ENCODE measurements around the gene VPS13A. TPM values are rescaled to one million over a fixed set of nuclear protein-coding genes. Genes with fewer than 3 reads are reported as not detected.

Gene VPS13A
- total RNA-seq, 1 donor from 2014 or later = 66.8 TPM

DNA sequence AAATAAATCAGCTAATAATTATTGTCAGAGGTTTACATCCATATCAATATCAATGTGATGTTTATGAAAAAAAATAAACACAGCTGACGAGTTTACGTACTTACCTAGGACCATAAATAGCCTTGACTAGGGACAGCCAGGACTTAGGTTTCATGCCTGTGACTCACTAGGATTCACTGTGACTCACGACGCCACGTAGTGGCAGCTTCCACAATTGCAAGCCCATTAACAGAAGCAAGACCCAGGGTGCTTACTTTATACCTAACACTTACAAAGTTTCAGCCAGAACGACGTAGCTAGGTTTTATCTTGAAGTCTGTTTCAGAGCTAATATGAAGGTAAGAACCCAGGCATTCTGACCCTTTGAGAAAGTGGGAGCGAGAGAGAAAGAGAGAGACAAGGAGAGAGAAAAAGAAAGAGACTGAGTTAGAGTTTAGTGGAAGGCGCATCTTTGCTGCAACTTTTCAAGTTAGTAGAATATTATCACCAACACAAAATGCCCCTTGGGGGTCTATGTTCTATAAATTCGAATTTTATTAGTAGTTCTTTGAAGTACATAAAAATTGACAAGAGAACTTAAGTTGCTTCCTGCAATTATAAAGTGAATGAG lies 279.6 kb downstream of the VPS13A start:
- Histone ChIP-seq H3K4me2 (no peak overlapping the region), H3K27me3 (no peaks in the 10 kb centered on the region), H3K4me3 (no peak overlapping the region), H3F3A (ENCODE audit: low read depth) (peaks cover 5% of the 10 kb centered on the region), H3K36me3 (no peaks in the 10 kb centered on the region), H2AFZ (replicated peaks) (peak overlapping the region; percentile 81), H3K9ac (no peak overlapping the region), H3K27ac (no peak overlapping the region), H3K9me3 (ENCODE audit: low read depth) (no peaks in the 10 kb centered on the region), H4K20me1 (ENCODE audit: low read depth) (no peaks in the 10 kb centered on the region), H3K4me1 (no peaks in the 10 kb centered on the region), H3K79me2 (ENCODE audit: low read depth) (no peaks in the 10 kb centered on the region)
- H3K4me1 Mint-ChIP-seq = peaks cover 5% of the 10 kb centered on the region
- H3K27me3 Mint-ChIP-seq (ENCODE audit: insufficient read depth, low read depth) = peaks cover 3% of the 10 kb centered on the region
- no peak overlapping the region for H3K4me3 Mint-ChIP-seq
- no peak overlapping the region for H3K27ac Mint-ChIP-seq
- no peaks in the 10 kb centered on the region for H3K36me3 Mint-ChIP-seq
- H3K9me3 Mint-ChIP-seq = no peaks in the 10 kb centered on the region
- DNase-seq (ENCODE audit: low spot score) = peak; percentile 85
- TF ChIP-seq, protein P1, sequence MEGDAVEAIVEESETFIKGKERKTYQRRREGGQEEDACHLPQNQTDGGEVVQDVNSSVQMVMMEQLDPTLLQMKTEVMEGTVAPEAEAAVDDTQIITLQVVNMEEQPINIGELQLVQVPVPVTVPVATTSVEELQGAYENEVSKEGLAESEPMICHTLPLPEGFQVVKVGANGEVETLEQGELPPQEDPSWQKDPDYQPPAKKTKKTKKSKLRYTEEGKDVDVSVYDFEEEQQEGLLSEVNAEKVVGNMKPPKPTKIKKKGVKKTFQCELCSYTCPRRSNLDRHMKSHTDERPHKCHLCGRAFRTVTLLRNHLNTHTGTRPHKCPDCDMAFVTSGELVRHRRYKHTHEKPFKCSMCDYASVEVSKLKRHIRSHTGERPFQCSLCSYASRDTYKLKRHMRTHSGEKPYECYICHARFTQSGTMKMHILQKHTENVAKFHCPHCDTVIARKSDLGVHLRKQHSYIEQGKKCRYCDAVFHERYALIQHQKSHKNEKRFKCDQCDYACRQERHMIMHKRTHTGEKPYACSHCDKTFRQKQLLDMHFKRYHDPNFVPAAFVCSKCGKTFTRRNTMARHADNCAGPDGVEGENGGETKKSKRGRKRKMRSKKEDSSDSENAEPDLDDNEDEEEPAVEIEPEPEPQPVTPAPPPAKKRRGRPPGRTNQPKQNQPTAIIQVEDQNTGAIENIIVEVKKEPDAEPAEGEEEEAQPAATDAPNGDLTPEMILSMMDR (IDR thresholded peaks at IDR 0.05) = peak; percentile 87
- no peak for TF ChIP-seq EZH2phosphoT487 (IDR thresholded peaks at IDR 0.05)
- TF ChIP-seq EZH2 (IDR thresholded peaks at IDR 0.05) = no peak

GRCh38 chr9:77457916-77458592 lies 280.7 kb downstream of the VPS13A start:
- no peak overlapping the region for H3K4me3 Mint-ChIP-seq
- no peak for TF ChIP-seq EZH2phosphoT487 (IDR thresholded peaks at IDR 0.05)
- TF ChIP-seq, protein P1 (IDR thresholded peaks at IDR 0.05) = peak; percentile 82
- DNase-seq (ENCODE audit: low spot score) = peak; percentile 84
- Histone ChIP-seq H3K4me2 (no peak overlapping the region), H4K20me1 (ENCODE audit: low read depth) (no peaks in the 10 kb centered on the region), H3K27me3 (no peaks in the 10 kb centered on the region), H3F3A (ENCODE audit: low read depth) (peaks cover 5% of the 10 kb centered on the region), H2AFZ (replicated peaks) (no peak overlapping the region), H3K27ac (no peak overlapping the region), H3K9me3 (ENCODE audit: low read depth) (no peaks in the 10 kb centered on the region), H3K36me3 (no peaks in the 10 kb centered on the region), H3K79me2 (ENCODE audit: low read depth) (no peaks in the 10 kb centered on the region), H3K4me3 (no peak overlapping the region), H3K4me1 (no peaks in the 10 kb centered on the region), H3K9ac (no peak overlapping the region)
- H3K9me3 Mint-ChIP-seq = no peaks in the 10 kb centered on the region
- peaks cover 5% of the 10 kb centered on the region for H3K4me1 Mint-ChIP-seq
- H3K36me3 Mint-ChIP-seq = no peaks in the 10 kb centered on the region
- H3K27me3 Mint-ChIP-seq (ENCODE audit: insufficient read depth, low read depth) = peaks cover 3% of the 10 kb centered on the region
- no peak overlapping the region for H3K27ac Mint-ChIP-seq

DNA sequence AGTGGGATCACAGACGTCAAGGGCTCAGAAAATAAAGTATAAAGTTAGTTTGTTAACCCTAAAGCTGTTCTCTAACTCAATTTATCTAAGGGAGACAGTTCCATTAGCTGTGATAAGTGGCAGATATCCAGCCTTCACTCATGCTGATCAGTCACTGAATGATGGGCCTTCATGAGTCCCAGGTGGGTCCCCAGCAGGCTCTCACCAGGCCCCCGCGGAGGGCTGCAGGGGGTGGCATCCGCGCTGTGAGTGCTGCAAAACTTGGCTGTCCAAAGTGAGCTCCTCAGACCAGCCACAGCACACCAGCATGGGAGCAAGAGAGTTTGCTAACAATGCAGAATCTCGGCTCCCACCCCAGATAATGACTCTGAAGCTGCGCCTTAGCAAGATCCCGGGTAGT lies 283.6 kb downstream of the VPS13A start:
- H3K9me3 ChIP-seq (ENCODE audit: low read depth) = no peaks in the 10 kb centered on the region
- no peaks in the 10 kb centered on the region for H3K4me1 ChIP-seq
- no peaks in the 10 kb centered on the region for H3K36me3 Mint-ChIP-seq
- no peaks in the 10 kb centered on the region for H3K27me3 ChIP-seq
- H3K36me3 ChIP-seq = no peaks in the 10 kb centered on the region
- no peak overlapping the region for H3K9ac ChIP-seq
- H3K4me2 ChIP-seq = no peak overlapping the region
- TF ChIP-seq EZH2 (IDR thresholded peaks at IDR 0.05) (no peak), EZH2phosphoT487 (IDR thresholded peaks at IDR 0.05) (no peak)
- TF ChIP-seq, protein P1 (IDR thresholded peaks at IDR 0.05) = no peak
- no peaks in the 10 kb centered on the region for H4K20me1 ChIP-seq (ENCODE audit: low read depth)
- no peaks in the 10 kb centered on the region for H3K79me2 ChIP-seq (ENCODE audit: low read depth)
- H3K4me3 Mint-ChIP-seq = no peak overlapping the region
- no peak overlapping the region for H3K27ac Mint-ChIP-seq
- H3K4me1 Mint-ChIP-seq = peaks cover 5% of the 10 kb centered on the region
- H3K9me3 Mint-ChIP-seq = no peaks in the 10 kb centered on the region
- H3K4me3 ChIP-seq = no peak overlapping the region
- no peak overlapping the region for H3K27ac ChIP-seq
- H3F3A ChIP-seq (ENCODE audit: low read depth) = peaks cover 5% of the 10 kb centered on the region
- H3K27me3 Mint-ChIP-seq (ENCODE audit: insufficient read depth, low read depth) = peaks cover 3% of the 10 kb centered on the region
- H2AFZ ChIP-seq (replicated peaks) = no peak overlapping the region
- no peak for DNase-seq (ENCODE audit: low spot score)

Measured in neural progenitor cell (in vitro differentiated cells).